Measurements from ENCODE around the gene HBE1.

Gene HBE1

GRCh38 chr11:5290106-5290505, 20.4 kb upstream of the HBE1 start:
- DNase-seq (ENCODE audit: low read depth): no peak
- H3K4me3 ChIP-seq (ENCODE audit: low read length): no peak overlapping the region
- TF ChIP-seq CTCF (conservative IDR thresholded peaks at IDR 0.05; ENCODE audit: low read length): no peak

GRCh38 chr11:5289696-5290095, 20.0 kb upstream of the HBE1 start:
- no peak for TF ChIP-seq CTCF (conservative IDR thresholded peaks at IDR 0.05; ENCODE audit: low read length)
- no peak overlapping the region for H3K4me3 ChIP-seq (ENCODE audit: low read length)
- DNase-seq (ENCODE audit: low read depth): peak; percentile 22

- TF ChIP-seq CTCF (conservative IDR thresholded peaks at IDR 0.05; ENCODE audit: low read length): no peak
- no peak overlapping the region for H3K4me3 ChIP-seq (ENCODE audit: low read length)
- peak; percentile 12 for DNase-seq (ENCODE audit: low read depth)
Observed at GRCh38 chr11:5288906-5289550, 19.3 kb upstream of the HBE1 start.

- no peak for DNase-seq (ENCODE audit: low read depth)
- TF ChIP-seq CTCF (conservative IDR thresholded peaks at IDR 0.05; ENCODE audit: low read length): no peak
- H3K4me3 ChIP-seq (ENCODE audit: low read length): no peak overlapping the region
Observed at GRCh38 chr11:5288108-5288905, 18.6 kb upstream of the HBE1 start.

- H3K4me3 ChIP-seq (ENCODE audit: low read length): no peak overlapping the region
- no peak for DNase-seq (ENCODE audit: low read depth)
- TF ChIP-seq CTCF (conservative IDR thresholded peaks at IDR 0.05; ENCODE audit: low read length): no peak
Observed at GRCh38 chr11:5286901-5287300, 17.2 kb upstream of the HBE1 start.

GRCh38 chr11:5286351-5286750, 16.6 kb upstream of the HBE1 start:
- DNase-seq (ENCODE audit: low read depth): no peak
- TF ChIP-seq CTCF (conservative IDR thresholded peaks at IDR 0.05; ENCODE audit: low read length): no peak
- H3K4me3 ChIP-seq (ENCODE audit: low read length): no peak overlapping the region
